Astrocyte of the spinal cord (primary cell): ENCODE results near the gene LRP1B.

Experiments
- DNase-seq: peaks from one replicate; pipeline ENCODE4 v3.0.0; 2011; ENCODE audit warnings: low read depth, low spot score
- H3K4me3 ChIP-seq: 2 replicates; pipeline ENCODE4 v1.5.1; 2011; ENCODE audit warnings: low read depth, mild to moderate bottlenecking, low read length, moderate library complexity
- in situ Hi-C: cut with HindIII; loops from 2 replicates; pipeline ENCODE4 v1.10.0; 2017; ENCODE audit warnings: low sequenced_read_pairs
- TF ChIP-seq, protein P1 (sequence below): IDR thresholded peaks from 2 replicates; pipeline ENCODE4 v1.5.1; 2012; ENCODE audit warnings: low read depth, mild to moderate bottlenecking, low read length, inconsistent platforms

LRP1B gene

GRCh38 chr2:141455877-141456276, 674.9 kb downstream of the LRP1B start:
- H3K4me3 ChIP-seq, result no peak overlapping the region
- DNase-seq, result no peak
- in situ Hi-C loops, result no loop called here
- TF ChIP-seq, protein P1, sequence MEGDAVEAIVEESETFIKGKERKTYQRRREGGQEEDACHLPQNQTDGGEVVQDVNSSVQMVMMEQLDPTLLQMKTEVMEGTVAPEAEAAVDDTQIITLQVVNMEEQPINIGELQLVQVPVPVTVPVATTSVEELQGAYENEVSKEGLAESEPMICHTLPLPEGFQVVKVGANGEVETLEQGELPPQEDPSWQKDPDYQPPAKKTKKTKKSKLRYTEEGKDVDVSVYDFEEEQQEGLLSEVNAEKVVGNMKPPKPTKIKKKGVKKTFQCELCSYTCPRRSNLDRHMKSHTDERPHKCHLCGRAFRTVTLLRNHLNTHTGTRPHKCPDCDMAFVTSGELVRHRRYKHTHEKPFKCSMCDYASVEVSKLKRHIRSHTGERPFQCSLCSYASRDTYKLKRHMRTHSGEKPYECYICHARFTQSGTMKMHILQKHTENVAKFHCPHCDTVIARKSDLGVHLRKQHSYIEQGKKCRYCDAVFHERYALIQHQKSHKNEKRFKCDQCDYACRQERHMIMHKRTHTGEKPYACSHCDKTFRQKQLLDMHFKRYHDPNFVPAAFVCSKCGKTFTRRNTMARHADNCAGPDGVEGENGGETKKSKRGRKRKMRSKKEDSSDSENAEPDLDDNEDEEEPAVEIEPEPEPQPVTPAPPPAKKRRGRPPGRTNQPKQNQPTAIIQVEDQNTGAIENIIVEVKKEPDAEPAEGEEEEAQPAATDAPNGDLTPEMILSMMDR, result no peak

- H3K4me3 ChIP-seq, result no peak overlapping the region
- in situ Hi-C loops, result no loop called here
- TF ChIP-seq, protein P1, result no peak
- no peak for DNase-seq
Measured at GRCh38 chr2:141455211-141455826, 675.5 kb downstream of the LRP1B start.

GRCh38 chr2:141440072-141440635, 690.7 kb downstream of the LRP1B start:
- in situ Hi-C loops, result no loop called here
- TF ChIP-seq, protein P1, result no peak
- H3K4me3 ChIP-seq, result no peak overlapping the region
- no peak for DNase-seq

DNA sequence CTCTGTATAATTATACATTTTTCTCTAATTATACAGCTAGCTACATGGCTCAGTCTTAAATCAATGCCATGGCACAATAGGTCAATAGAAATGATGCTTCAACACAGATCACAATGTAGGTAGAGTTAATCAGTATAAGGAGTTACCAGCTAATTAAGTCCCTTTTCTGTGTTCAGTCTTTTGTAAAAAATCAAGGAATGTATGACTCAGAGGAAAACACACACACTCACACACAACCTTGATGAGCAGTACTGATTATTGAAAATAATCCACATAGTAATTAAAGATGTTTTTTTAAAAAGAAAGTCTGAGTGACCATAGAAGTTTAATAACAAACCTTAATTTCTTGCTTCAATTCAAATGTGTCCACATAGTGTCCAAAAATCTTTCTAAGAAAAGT, 691.3 kb downstream of the LRP1B start:
- in situ Hi-C loops, result no loop called here
- TF ChIP-seq, protein P1, result no peak
- DNase-seq, result peak; percentile 27
- no peak overlapping the region for H3K4me3 ChIP-seq

- H3K4me3 ChIP-seq, result no peak overlapping the region
- in situ Hi-C loops, result no loop called here
- TF ChIP-seq, protein P1, result no peak
- peak; percentile 43 for DNase-seq
Measured at GRCh38 chr2:141438536-141438935, 692.3 kb downstream of the LRP1B start.

GRCh38 chr2:141437521-141437920, 693.3 kb downstream of the LRP1B start:
- TF ChIP-seq, protein P1, result no peak
- no peak for DNase-seq
- in situ Hi-C loops, result no loop called here
- H3K4me3 ChIP-seq, result no peak overlapping the region
